ENCODE data around the gene SUGP1. TPM values are rescaled to one million over a fixed set of nuclear protein-coding genes. Genes with fewer than 3 reads are reported as not detected.
A peak's percentile ranks its signal among the peaks of the same experiment; 100 is the strongest.

Gene SUGP1
- total RNA-seq, 1 donor from 2014 or later: 45.0 TPM

DNA sequence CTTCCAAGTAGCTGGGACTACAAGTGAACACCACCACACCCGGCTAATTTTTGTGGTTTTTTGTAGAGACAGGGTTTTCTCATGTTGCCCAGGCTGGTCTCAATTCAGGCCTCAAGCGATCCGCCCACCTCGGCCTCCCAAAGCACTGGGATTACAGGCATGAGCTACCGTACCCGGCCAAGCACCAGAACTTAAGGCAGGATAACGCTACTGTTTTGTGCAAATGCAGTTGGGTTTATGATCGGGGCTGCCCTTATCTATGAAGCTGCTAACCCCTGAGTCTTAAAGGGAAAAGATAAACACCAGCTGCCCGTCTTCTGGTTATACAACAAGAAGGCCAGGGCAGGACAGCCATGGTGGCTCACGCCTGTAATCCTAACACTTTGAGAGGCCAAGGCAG lies 34.6 kb downstream of the SUGP1 start:
- Mint-ChIP-seq H3K36me3 (ENCODE audit: low read depth) (peaks cover 25% of the 10 kb centered on the region), H3K4me1 (ENCODE audit: low read depth) (no peaks in the 10 kb centered on the region), H3K4me3 (ENCODE audit: unreplicated experiment) (no peak overlapping the region), H3K27me3 (ENCODE audit: low read depth) (no peaks in the 10 kb centered on the region), H3K9me3 (ENCODE audit: low read depth) (peaks cover 4% of the 10 kb centered on the region), H3K27ac (ENCODE audit: unreplicated experiment) (no peak overlapping the region)
- TF ChIP-seq, protein P1, sequence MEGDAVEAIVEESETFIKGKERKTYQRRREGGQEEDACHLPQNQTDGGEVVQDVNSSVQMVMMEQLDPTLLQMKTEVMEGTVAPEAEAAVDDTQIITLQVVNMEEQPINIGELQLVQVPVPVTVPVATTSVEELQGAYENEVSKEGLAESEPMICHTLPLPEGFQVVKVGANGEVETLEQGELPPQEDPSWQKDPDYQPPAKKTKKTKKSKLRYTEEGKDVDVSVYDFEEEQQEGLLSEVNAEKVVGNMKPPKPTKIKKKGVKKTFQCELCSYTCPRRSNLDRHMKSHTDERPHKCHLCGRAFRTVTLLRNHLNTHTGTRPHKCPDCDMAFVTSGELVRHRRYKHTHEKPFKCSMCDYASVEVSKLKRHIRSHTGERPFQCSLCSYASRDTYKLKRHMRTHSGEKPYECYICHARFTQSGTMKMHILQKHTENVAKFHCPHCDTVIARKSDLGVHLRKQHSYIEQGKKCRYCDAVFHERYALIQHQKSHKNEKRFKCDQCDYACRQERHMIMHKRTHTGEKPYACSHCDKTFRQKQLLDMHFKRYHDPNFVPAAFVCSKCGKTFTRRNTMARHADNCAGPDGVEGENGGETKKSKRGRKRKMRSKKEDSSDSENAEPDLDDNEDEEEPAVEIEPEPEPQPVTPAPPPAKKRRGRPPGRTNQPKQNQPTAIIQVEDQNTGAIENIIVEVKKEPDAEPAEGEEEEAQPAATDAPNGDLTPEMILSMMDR (IDR thresholded peaks at IDR 0.05): no peak
- DNase-seq (ENCODE audit: low spot score): no peak

DNA sequence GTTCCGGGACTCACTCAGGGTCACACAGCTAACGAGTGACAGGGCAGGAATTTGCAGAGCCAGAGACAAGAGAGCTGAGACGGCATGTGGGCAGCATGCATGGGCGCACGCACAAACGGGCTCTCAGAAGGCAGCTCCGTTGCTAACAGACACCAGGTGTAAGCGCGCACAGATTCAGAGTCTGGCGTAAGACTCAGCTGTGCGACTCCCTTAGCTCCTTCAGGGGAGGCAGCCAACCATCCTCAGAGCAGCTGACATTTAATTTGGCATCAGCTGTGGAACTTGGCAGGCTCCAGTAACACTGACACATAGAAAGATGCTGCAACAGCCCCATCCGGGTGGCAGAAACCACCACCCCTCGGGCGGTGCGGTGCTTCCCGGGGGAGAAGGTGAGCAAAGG lies 39.7 kb downstream of the SUGP1 start:
- H3K36me3 Mint-ChIP-seq (ENCODE audit: low read depth): peaks cover 19% of the 10 kb centered on the region
- H3K27me3 Mint-ChIP-seq (ENCODE audit: low read depth): no peaks in the 10 kb centered on the region
- H3K4me3 Mint-ChIP-seq (ENCODE audit: unreplicated experiment): no peak overlapping the region
- H3K9me3 Mint-ChIP-seq (ENCODE audit: low read depth): peaks cover 4% of the 10 kb centered on the region
- TF ChIP-seq, protein P1 (IDR thresholded peaks at IDR 0.05): no peak
- no peak for DNase-seq (ENCODE audit: low spot score)
- H3K4me1 Mint-ChIP-seq (ENCODE audit: low read depth): peaks cover 18% of the 10 kb centered on the region
- H3K27ac Mint-ChIP-seq (ENCODE audit: unreplicated experiment): no peak overlapping the region

DNA sequence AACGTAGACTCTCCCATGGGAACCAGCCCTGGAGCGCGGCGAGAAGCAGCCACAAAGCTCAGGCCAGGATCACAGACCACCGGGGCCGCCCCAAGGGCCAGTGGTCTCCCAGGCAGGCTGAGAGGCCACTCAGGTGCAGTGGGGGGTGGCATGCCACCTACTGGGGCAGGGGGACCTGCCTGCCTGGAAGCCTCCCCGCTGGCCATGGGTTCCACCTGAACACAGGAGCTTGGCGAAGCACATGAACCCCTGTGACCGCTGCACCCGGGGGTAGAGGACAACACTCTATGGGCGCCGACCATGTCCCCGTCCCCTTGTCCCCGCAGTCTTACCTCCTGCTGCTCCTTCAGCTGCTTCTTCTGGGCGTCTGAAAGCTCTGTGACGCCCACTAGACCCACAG lies 40.5 kb downstream of the SUGP1 start:
- H3K4me3 Mint-ChIP-seq (ENCODE audit: unreplicated experiment): no peak overlapping the region
- H3K27me3 Mint-ChIP-seq (ENCODE audit: low read depth): no peaks in the 10 kb centered on the region
- TF ChIP-seq, protein P1 (IDR thresholded peaks at IDR 0.05): no peak
- no peak overlapping the region for H3K27ac Mint-ChIP-seq (ENCODE audit: unreplicated experiment)
- H3K4me1 Mint-ChIP-seq (ENCODE audit: low read depth): peaks cover 18% of the 10 kb centered on the region
- H3K36me3 Mint-ChIP-seq (ENCODE audit: low read depth): peaks cover 19% of the 10 kb centered on the region
- peaks cover 4% of the 10 kb centered on the region for H3K9me3 Mint-ChIP-seq (ENCODE audit: low read depth)
- peak; percentile 93 for DNase-seq (ENCODE audit: low spot score)

DNA sequence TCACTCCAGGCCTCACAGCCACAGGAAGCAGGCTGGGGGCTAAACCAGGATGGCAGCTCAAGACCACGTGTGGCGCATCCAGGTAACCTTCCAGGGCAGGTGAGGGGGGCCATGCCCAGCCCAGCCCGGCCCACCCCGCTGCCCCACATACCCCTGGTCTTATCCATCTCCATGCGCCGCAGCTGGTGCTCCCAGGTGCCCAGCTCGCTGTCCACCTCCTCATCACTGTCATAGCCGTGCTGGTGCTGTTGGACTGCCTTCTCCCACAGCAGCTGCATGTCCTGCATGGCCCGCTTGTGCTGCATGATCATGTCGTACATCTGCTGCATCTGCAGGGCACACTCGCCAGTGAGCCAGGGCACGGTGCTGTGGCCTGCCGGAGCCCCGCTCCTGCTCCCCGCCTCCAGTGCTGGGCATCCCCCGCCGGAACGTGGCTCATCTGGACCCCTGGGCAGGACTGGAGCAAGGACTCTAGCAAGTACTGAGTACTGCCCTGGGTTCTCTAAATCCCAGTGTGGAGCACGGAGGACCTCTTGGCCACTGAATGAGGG lies 41.2 kb downstream of the SUGP1 start:
- H3K4me3 Mint-ChIP-seq (ENCODE audit: unreplicated experiment): no peak overlapping the region
- H3K4me1 Mint-ChIP-seq (ENCODE audit: low read depth): peaks cover 18% of the 10 kb centered on the region
- H3K36me3 Mint-ChIP-seq (ENCODE audit: low read depth): peaks cover 14% of the 10 kb centered on the region
- no peak for DNase-seq (ENCODE audit: low spot score)
- H3K27ac Mint-ChIP-seq (ENCODE audit: unreplicated experiment): no peak overlapping the region
- H3K27me3 Mint-ChIP-seq (ENCODE audit: low read depth): no peaks in the 10 kb centered on the region
- TF ChIP-seq, protein P1 (IDR thresholded peaks at IDR 0.05): no peak
- no peaks in the 10 kb centered on the region for H3K9me3 Mint-ChIP-seq (ENCODE audit: low read depth)

DNA sequence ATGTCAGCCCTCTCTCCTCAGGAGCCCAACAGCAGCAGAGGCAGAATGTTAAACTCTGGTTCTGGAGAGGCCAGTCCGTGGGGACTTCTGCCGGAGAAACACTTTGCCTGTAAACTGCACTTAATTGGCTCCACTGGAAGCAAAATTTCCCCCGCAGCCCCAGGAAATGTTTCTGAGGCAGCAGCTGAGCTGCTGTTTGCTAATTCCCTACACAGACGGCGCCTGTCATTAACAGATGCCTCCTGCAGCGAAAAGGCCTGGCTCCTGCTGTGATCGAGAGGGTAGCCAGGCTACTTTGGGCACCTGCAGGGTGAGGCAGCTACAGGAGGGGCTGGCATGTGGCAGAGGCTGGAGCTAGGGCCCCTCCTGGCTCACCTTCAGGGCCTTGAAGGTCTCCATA lies 42.0 kb downstream of the SUGP1 start:
- no peaks in the 10 kb centered on the region for H3K27me3 Mint-ChIP-seq (ENCODE audit: low read depth)
- H3K9me3 Mint-ChIP-seq (ENCODE audit: low read depth): no peaks in the 10 kb centered on the region
- peaks cover 22% of the 10 kb centered on the region for H3K4me1 Mint-ChIP-seq (ENCODE audit: low read depth)
- no peak overlapping the region for H3K4me3 Mint-ChIP-seq (ENCODE audit: unreplicated experiment)
- TF ChIP-seq, protein P1 (IDR thresholded peaks at IDR 0.05): no peak
- peaks cover 11% of the 10 kb centered on the region for H3K36me3 Mint-ChIP-seq (ENCODE audit: low read depth)
- H3K27ac Mint-ChIP-seq (ENCODE audit: unreplicated experiment): peak overlapping the region; percentile 75
- no peak for DNase-seq (ENCODE audit: low spot score)
